Embryonic facial prominence (tissue), 1 donor: Measurements from ENCODE around the gene SMPDL3A.
"Not testable (repeated sequence)": the region's sequence is repeated elsewhere in the genome, so short reads cannot be mapped to it uniquely, and the experiment has no call there.

Experiments used
- DNase-seq: peaks from one replicate; pipeline ENCODE4 v3.0.0-alpha.2; 2016; ENCODE audit errors: extremely low spot score

SMPDL3A gene, protein sequence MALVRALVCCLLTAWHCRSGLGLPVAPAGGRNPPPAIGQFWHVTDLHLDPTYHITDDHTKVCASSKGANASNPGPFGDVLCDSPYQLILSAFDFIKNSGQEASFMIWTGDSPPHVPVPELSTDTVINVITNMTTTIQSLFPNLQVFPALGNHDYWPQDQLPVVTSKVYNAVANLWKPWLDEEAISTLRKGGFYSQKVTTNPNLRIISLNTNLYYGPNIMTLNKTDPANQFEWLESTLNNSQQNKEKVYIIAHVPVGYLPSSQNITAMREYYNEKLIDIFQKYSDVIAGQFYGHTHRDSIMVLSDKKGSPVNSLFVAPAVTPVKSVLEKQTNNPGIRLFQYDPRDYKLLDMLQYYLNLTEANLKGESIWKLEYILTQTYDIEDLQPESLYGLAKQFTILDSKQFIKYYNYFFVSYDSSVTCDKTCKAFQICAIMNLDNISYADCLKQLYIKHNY

DNA sequence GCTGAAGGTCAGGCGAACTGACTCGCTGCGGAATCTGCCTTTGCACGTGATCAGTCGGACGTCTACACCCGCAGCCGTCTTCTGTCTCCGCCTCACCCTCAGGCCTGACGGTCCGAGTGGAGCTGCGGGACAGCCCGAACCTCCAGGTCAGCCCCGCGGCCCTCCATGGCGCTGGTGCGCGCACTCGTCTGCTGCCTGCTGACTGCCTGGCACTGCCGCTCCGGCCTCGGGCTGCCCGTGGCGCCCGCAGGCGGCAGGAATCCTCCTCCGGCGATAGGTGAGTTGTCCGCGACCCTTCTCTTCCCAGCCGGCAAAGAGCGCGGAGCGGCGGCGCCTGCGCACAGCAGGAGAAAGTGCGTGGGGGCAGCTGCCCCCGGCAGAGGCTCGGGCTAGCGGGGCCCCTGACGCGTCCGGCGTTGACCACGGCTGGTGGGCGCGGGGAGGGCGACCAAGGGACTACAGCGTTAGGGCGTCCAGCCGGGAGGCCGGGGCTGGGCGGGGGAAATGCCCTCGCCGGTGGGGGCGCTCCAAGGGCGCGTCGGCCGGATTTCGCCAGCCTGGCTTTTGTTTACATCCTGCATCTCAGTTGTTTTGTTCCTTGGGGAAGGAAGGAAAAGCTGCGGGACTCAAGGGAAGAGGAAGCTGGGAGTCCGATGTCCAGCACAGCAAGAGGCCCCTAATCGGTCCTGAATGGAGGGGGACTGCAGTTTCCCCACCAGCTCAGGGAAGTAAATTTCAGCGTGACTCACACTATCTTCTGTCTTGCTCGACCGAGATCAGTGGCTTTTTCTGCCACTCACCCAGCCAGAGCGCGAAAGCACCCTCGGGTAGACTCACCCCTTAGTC lies at the start of gene SMPDL3A:
SMPDL3A (plus strand) TSS at position 77 of the 846 bp plus-strand sequence; CDS start at position 166, 89 bp downstream.
- no peak for DNase-seq

DNA sequence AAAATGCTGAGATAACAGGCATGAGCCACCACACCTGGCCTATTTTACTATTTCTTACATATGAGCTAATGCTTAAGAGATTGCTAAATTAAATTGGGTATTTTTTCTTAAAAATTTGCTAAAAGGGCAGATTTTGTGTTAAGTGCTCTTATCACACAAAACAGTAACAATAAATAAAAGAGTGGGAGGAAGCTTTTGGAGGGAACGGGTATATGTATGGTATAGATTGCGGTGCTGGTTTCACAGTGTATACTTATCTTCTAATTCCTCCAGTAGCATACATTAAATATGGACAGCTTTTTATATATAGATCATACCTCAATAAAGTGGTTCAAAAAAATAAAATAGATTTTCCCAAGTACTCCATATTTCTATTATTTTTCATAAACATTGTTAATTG lies 49.0 kb upstream of the SMPDL3A start:
- DNase-seq: no peak

DNA sequence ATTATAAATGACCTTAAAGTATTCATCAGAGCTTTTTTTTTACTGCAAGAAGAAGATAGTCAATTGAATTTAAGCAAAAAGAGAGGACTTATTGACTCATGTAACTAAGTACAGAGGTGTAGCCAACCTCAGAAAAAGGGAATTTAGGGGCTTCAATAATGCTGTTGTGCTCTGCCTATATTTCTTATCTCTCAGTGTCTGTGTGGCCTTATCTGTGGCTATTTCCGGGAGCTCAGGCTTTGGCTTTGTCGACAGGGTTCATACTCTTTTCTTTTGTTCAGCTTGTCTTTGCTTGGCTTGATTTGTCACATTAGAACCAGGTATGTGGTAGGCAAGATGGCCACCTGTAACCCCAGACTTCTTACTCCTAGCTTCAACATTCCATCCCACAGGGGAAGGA lies 48.1 kb upstream of the SMPDL3A start:
- DNase-seq: no peak

DNA sequence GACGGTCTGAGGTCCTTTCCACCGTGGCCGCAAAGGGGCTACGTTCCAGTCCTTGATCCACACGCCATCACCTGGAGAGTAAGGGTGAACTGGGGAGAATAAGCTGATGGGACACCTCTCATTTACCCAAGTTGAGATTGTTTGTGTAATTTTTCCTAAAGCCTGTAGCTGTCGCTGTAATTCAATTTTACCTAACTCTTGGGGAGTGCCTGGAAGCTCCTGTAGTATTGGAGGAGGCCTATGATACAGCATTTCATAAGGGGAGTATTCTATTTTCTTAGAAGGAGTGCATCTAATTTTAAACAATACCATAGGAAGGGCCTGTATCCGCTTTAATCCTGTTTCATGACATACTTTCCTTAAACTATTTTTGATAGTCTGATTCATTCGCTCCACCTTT lies 44.8 kb upstream of the SMPDL3A start:
- not testable (repeated sequence) for DNase-seq

DNA sequence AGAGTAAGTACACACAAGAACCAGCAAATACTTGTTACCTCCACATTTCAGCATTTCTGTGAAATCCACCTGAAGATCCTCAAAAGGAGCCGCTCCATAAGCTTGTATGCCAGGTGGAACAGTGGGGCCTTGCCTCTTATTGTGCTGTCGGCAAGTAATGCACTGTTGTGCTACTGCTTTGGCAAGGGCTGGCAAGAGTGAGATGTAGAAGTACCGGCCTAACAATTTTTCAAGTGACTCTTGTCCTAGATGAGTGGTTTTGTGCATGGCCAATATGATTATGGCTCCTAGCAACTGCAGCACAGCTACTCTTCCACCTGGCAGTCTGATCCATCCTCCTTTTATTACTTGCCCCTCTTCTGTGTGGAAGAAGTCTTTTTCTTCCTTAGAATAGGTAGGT lies 44.2 kb upstream of the SMPDL3A start:
- DNase-seq: not testable (repeated sequence)

DNA sequence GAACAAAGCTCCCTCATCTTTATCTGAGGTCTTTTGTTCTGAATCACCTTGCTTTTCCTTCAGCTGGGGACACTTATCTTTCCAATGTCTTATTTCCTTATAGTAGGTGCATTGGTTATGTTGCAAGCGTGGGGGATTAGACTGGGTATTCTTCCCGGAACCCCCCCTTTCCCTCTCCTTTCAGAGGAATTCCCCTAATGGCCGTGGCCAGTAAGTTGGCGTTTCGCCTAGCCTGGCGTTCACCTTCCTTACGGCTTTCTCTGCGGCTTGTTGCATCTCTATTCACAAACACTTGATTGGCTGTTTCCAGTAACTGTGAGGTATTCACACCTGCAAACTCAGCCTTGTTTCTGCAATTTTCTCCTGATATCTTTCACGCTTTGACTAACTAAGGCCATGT lies 42.4 kb upstream of the SMPDL3A start:
- DNase-seq: no peak

DNA sequence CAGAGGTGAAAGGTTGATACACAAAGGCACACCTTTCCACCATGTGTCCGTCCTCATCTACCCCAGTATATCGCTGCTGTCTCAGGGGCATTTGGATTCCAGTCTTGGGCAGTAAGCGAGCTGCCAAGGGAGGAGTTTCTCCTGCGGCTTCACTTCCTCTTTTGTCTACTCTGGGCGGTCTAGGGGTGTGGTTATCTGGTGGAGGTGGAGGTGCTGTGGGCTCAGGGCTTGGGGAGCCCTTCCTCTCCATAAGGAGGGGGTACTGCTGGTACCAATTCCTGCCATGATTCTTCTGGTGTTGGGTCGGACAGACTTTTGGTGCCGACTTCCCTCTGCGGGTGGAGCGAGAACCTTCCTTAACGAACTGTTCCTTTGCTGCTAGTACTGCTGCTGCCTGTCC lies 41.5 kb upstream of the SMPDL3A start:
- DNase-seq: no peak

DNA sequence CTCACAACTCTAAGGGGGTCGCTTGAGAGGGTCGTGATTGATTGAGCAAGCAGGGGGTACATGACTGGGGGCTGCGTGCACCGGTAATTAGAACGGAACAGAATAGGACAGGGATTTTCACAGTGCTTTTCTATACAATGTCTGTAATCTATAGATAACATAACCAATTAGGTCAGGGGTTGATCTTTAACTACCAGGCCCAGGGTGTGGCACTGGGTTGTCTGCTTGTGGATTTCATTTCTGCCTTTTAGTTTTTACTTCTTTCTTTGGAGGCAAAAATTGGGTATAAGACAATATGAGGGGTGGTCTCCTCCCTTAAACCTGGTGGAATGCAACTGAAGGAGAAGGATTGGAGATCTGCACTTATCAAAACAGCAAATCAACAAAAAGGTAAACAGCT lies 40.1 kb upstream of the SMPDL3A start:
- DNase-seq: not testable (repeated sequence)

DNA sequence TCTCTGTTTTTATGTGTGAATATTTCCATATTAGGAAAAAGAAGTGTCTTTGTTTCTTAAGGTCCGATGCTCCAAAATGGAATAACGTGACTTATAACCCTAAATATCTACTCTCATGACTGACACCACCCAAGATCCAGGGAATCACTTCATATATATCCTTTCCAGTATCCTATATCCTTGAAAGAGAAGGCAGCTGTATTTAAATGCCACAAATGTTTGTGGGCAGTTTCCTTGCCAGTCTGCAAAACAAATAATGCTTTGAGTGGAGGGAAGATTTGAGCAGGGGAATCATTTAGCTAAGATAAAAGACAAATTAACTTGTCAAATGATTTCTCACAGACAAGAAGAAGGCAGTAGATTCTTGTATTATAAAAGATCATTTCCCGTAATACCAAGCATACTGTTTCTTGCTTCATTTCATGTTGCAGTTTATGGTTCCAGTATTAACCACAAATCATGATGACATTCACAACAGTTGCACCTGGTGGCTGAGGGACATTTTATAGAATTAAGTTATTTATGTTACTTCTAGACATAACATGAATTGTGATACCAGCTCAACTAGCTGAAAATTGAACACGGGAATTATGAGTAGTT lies 39.5 kb upstream of the SMPDL3A start:
- no peak for DNase-seq

DNA sequence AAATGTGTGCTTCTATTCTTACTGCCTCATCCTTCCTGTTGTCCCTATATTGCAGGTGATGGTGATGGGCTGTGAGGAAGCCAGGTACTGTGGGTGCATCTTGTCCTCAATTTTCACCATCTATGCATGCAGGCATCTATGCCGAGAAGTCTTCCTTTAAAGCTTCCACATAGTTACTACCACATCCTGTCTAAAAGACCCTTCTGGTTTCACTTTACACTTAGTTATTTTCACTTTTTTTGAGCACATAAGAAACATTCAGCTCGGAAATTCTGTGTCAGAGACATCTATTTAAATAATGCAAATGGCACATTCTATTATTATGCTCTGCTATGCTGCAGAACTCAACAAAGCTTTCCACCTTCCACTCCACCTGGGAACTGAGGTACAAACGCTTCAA lies 37.7 kb upstream of the SMPDL3A start:
- no peak for DNase-seq

DNA sequence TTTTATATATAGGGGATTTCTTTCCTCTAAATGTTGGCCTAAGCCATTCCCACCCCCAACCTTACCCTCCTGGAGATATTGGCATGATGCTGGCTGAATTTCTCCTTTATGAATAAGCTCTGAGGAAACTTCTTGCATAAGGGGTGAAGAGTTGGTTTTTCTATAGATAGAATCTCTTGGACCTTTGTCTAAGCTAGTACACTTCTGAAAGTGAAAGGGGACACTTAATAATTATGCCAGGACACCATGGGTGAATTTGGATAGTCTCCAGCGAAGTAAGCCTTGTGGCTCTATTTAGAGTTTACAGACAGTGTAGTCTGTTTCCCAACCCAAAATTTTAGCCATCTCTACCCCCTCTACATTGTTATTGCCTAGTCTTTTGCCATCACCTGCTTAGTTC lies 36.6 kb upstream of the SMPDL3A start:
- no peak for DNase-seq

DNA sequence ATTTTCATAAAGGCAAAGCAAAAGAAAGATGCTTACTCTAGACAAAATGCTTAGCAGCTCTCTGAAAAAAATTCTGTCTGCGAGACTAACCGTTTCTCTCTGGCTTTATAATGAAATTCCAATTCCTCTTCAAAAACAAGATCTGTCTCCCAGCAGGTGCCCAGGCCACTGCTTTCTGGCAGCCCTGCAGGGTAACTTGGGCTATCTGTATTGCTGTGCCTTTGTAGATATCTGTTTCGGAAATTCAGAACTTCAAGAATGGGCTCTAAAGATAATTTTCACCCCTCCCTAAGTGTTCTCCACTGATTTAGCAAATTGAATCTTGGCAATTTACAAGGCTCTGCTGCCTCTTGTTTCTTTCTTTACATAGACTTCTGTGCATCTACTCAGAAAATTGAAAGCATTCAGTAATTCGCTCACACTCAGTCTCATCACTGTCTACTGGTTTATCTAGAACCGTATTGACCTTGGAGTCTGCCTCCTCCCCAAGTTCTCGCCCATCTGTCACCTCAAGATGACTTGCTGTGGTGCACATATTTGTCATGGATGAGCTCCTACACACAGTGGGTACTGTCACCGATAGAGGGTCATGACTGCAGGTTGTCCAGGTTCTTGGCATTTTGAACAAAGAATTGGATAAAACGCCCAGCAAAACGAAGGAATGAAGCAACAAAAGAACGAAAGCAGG lies 35.9 kb upstream of the SMPDL3A start:
- DNase-seq: no peak

DNA sequence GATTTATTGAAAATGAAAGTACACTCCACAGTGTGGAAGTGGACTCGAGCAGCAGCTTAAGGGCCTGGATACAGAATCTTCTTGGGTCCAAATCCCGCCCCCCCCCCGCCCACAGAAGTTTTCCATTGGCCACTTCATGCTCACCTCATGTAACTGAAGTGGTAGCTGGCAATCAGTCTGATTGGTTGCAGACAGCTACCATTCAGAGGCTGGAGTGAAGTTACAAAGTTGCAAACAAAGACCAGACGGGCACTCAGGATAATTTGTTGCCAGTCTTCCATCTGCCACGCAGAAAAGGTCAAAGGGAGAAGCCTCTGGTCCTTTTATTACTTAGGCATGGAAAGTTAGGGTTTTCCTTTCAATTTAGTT lies 35.4 kb upstream of the SMPDL3A start:
- DNase-seq: no peak

DNA sequence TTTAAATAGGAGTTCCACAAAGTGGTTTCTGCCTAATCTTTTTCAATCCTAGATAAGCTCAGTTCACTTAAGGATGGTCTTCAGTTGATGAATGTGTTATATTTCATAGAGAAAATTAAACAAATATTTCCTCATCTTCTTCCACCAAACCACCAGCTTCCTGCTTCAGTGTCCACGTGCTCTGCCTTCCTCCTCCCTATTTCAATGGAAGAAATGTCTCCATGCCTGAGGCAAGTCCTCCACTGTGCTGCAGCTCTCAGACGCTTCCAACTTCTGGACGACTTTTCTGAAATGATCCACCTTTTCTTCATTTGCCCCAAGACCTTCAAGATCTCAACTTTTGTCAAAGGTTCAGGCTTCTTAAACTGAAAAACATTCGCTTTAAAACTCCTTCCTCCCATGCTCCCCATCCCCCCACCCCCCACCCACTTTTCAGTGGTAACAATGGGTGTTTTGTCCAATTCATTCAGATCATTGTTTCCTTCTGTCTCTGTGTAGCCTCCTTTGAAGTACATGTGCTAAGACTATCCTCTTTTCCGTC lies 34.8 kb upstream of the SMPDL3A start:
- DNase-seq: no peak

DNA sequence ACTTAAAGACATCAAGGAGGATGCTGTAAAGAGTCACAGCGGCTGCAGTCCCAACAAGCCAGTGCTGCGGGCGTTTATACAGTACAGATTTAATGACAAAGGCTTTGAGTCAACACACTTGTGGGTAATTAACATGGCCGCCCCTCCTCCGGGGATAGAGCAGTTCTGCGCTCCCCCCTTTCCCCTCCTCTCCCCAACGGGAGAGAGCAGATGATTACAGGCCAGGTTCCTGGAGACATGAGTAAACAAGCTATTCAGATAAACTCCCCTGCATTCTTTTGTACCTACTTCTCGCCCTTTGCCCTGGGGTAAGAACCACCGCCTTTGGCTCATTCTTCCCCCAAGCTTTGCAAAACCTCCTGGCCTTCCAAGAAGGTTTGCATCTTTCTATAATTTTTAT lies 33.2 kb upstream of the SMPDL3A start:
- DNase-seq: no peak

DNA sequence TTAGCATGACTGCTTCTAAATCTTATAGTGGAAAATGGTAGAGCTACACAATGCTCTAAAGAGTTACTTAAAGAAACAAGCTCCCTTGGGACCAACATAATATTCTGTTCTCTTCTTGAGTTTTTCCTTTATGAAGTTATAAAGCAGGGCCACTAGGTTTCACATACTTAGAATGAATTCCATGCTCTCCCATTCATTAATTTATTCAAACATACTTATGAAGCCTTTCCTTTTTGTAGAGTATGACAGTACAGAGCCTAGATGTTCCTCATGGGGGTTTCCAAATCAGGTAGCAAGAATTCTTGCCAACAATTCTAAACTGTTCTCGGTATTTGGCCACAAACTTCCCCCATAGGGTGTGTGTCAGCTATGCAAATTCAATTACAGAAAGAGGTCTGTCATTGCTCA lies 30.1 kb upstream of the SMPDL3A start:
- DNase-seq: no peak

DNA sequence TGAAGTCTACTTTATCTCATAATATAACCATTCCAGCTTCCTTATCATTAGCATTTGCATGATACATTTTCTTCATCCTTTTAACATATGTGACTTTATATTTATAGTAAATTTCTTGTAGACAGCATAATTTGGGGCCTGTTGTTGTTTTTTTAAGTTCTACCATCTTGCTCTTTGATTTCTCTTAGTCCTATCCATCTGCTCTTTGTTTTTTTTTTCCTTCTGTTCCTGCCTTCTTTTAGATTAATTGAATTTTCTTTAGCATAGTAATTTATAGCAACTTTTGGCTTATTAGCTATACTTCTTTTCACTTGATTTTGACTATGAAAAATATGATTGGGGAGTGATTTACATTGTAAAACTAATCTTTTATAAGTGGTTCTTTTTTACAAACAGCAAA lies 28.7 kb upstream of the SMPDL3A start:
- DNase-seq: no peak

DNA sequence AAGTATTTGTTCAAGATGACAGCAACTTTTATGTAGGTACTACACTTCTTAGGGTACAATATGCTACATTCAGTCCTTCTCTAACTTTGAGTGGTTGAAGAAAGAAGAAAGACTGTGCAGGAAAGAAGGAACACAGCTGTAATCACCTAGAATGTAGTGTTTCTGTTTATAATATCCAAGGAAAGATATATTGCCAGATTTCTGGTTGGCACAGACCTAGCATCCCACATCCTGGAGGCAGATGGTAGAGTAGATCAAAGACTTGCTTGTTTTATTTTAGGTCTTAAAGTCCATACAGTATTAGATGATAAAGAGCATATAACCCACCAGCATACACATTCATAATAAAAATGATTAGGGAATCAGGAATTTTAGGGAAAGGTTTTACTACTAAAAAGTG lies 22.8 kb upstream of the SMPDL3A start:
- no peak for DNase-seq

DNA sequence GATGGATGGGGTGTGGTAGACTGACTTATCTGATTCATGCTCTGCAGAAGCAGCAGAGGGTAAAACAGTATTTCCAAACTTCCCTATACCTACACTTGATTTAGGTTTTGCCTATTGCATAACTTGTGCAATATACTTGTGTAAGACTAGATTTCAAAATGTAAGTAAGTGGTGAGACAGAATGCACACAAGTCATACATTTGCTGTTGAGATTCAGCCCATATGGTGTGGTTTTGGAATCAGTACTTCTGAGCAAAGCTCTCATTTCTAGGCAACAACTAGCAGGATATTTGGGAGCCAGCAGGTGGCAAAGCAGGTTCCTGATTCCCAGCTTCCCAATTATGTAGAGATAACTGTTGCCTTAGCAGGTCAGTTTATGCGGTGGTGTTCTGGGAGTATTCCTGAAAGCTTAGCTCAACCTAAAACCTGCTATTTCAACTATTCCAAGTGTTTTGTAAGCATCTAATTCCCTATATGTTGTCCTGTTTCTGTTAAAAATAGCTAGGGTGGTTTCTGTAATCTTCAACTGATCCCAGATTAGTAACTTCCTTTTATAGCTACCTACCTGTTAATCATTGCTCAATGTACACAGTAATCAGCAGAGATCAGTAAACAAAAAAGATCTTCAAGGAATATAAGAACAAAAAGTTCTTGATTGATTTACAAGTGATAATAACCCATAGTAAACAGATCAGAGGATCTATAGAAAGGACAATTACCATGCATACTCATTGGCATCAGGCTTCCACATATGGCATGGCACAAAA lies 18.0 kb upstream of the SMPDL3A start:
- DNase-seq: no peak

DNA sequence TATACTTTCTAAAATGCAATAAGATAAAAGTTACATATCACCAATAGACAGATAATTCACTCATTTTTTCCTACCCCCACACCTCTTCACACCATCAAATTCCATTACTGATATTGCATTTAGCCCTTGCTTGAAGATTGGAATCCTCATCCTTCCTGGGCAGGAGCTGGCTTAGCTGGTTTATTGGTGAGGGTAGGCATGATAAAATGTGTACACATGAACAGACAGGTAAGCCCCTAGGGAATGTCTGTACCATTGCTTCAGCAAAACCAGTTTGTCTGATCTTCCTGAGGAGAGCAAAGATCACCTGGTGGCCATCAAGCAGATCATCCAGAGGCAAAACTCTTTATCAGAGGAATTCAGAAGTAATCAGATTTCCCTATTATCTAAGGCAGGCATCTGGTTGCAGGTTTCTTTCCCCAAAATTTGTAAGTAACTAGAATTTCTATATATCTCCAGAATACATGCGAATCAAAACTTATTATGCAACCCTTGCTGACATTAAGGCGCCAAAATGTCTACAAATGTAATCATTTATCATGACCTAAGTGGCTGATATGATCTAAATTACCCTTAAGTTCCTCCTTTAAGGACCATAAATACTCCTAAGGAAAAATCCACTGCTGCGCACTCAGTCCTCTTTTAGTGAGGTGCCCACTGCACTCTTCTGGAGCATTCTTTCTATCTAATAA lies 16.2 kb upstream of the SMPDL3A start:
- DNase-seq: no peak
